ENCODE data around the gene DCST1.

Gene DCST1

DNA sequence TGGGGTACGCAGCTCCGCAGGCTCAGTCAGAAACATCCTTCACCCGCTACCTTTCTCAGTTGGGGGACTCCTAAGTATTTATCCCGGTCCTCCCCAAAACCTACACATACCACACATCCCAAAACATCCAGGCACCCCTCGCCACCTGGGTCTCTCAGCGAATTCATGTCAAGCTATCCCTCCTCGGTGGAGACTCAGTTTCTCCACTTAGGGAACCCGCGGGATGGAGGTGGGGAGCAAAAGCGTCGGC, 32.3 kb upstream of the DCST1 start:
- peak overlapping the region; percentile 55 for H3K4me3 ChIP-seq (ENCODE audit: insufficient read depth, low read depth, low read length)
- H3K27ac ChIP-seq (ENCODE audit: insufficient read depth, low read depth, low read length, poor library complexity, severe bottlenecking): peak overlapping the region; percentile 80
- 1% methylated on average over 11 of the region's 11 CpGs for WGBS, 2 experiments
- H3K36me3 ChIP-seq (ENCODE audit: control insufficient read depth, insufficient read depth, low read length): no peaks in the 10 kb centered on the region
- peaks cover 10% of the 10 kb centered on the region for H3K4me1 ChIP-seq (ENCODE audit: control insufficient read depth, insufficient read depth, low read length)
- no peaks in the 10 kb centered on the region for H3K27me3 ChIP-seq (ENCODE audit: control insufficient read depth, insufficient read depth, low read length, poor library complexity, severe bottlenecking)
- no peaks in the 10 kb centered on the region for H3K9me3 ChIP-seq (ENCODE audit: control insufficient read depth, low read length)

DNA sequence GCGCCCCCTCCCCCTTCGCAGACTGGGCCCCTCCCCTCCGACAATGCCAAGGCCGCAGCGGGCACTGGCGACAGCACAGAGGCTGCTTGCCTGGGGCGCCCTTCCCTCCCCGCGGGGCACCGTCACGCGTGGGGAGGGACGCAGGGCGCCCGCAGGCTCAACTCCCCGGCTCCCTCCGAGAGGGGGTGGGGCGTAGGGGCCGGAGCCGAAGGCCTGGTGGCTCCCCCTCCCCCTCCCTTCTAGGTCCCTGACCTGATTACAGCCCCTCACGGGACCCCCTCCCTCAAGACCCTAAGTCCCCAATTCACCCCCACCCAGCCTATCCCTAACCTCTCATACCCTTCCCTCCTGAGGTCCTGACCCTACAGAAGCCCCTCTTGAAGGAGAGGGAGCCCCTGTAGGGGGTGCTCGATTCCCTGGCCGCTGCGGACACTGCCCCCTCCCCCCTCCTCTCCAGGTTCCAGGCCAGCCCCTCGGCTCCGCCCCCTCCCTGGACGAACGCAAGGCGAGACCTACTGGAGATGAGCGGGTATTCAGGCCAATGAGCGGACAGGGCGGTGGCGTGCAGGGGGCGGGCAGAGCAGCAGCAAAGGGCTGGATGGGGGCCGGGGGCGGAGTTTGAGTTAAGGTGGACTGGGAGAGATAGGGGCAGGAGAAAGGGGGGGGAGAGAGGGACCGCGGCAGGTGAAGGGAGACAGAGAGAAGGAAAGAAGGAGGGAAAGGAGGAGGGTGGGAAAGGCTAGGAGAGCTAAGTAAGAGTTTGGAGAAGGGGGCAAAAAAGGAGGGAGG, 31.8 kb upstream of the DCST1 start:
- Histone ChIP-seq H3K4me1 (ENCODE audit: control insufficient read depth, insufficient read depth, low read length) (peaks cover 10% of the 10 kb centered on the region), H3K27me3 (ENCODE audit: control insufficient read depth, insufficient read depth, low read length, poor library complexity, severe bottlenecking) (no peaks in the 10 kb centered on the region), H3K4me3 (ENCODE audit: insufficient read depth, low read depth, low read length) (peak overlapping the region; percentile 55), H3K9me3 (ENCODE audit: control insufficient read depth, low read length) (no peaks in the 10 kb centered on the region), H3K36me3 (ENCODE audit: control insufficient read depth, insufficient read depth, low read length) (no peaks in the 10 kb centered on the region), H3K27ac (ENCODE audit: insufficient read depth, low read depth, low read length, poor library complexity, severe bottlenecking) (peak overlapping the region; percentile 80)
- WGBS, 2 experiments: 0% methylated on average over 38 of the region's 38 CpGs

DNA sequence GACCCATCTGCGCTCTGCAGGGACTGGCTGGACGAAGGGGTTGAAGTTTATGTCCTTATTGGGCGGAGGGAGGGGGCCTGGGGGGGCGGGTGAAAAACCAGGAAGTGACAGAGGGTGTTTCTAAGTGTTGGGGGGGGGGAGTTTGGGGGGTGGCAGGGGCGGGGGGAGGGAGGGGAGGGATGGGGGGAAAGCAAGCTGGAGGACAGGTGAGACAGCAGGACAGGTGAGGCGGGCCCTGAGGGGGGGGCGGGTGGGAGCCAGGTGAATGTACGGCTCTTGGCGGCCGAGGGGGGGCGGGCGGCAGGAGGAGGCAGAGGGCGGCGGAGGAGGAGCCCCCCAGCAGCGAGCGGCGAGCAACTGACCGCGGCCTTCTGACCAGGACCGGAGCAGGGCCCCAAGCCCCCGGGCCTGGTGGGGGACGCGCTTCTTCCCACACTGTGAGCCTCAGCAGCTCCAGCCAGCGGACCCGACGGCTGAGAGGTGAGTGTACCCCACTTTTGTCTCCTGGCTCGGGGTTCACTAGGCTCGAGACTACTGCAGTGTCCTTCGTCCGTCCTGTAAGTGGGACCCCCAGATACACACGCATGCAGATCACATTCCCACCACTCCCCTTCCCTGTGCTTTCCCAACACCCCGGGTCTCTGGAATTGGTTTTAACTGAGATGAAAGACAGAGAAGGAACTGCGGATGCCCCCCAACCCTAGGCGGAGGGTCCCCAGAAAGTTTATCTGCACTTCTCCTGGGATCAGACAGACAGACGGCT, 31.0 kb upstream of the DCST1 start, which contains the start of gene ZBTB7B:
Gene ZBTB7B (plus strand): TSS at position 339 of the 763 bp plus-strand sequence. CDS start 11,859 bp downstream, outside the sequence.
- Histone ChIP-seq H3K27me3 (ENCODE audit: control insufficient read depth, insufficient read depth, low read length, poor library complexity, severe bottlenecking) (no peaks in the 10 kb centered on the region), H3K4me1 (ENCODE audit: control insufficient read depth, insufficient read depth, low read length) (peaks cover 10% of the 10 kb centered on the region), H3K4me3 (ENCODE audit: insufficient read depth, low read depth, low read length) (peak within 1 kb of the TSS; percentile 57), H3K36me3 (ENCODE audit: control insufficient read depth, insufficient read depth, low read length) (no peaks in the 10 kb centered on the region), H3K9me3 (ENCODE audit: control insufficient read depth, low read length) (no peaks in the 10 kb centered on the region), H3K27ac (ENCODE audit: insufficient read depth, low read depth, low read length, poor library complexity, severe bottlenecking) (peak within 1 kb of the TSS; percentile 80)
- 1% methylated on average over 31 of the region's 35 CpGs for WGBS, 2 experiments

DNA sequence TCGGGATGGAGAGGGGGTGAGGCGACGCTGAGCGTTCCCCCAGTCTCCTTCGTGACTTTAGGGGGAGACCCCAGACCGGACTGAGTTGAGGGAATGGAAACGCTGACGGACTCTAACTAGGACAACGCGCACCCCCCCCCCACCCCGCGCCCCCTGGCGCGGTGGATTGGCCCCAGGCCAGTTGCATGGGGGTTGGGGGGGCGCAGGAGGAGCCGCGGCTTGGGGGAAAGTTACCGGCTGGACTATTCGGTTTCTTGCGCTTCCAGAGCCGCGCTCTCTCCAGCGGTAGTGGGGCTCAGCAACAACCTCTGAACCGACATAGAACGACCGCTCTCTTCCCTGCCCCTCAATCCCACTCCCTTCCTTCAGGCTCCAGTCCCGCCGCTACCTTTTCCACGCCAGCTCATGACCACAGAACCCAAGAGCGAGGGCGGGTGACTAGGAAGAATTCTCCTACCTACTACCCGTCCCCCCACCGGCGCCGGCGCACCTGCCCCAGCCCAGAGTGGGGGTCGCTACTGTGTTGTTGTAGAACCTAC, 30.3 kb upstream of the DCST1 start:
- no peaks in the 10 kb centered on the region for H3K9me3 ChIP-seq (ENCODE audit: control insufficient read depth, low read length)
- H3K27me3 ChIP-seq (ENCODE audit: control insufficient read depth, insufficient read depth, low read length, poor library complexity, severe bottlenecking): no peaks in the 10 kb centered on the region
- WGBS, 2 experiments: 0% methylated on average over 37 of the region's 37 CpGs
- H3K4me3 ChIP-seq (ENCODE audit: insufficient read depth, low read depth, low read length): peak overlapping the region; percentile 57
- peaks cover 14% of the 10 kb centered on the region for H3K4me1 ChIP-seq (ENCODE audit: control insufficient read depth, insufficient read depth, low read length)
- H3K36me3 ChIP-seq (ENCODE audit: control insufficient read depth, insufficient read depth, low read length): no peaks in the 10 kb centered on the region
- H3K27ac ChIP-seq (ENCODE audit: insufficient read depth, low read depth, low read length, poor library complexity, severe bottlenecking): no peak overlapping the region

DNA sequence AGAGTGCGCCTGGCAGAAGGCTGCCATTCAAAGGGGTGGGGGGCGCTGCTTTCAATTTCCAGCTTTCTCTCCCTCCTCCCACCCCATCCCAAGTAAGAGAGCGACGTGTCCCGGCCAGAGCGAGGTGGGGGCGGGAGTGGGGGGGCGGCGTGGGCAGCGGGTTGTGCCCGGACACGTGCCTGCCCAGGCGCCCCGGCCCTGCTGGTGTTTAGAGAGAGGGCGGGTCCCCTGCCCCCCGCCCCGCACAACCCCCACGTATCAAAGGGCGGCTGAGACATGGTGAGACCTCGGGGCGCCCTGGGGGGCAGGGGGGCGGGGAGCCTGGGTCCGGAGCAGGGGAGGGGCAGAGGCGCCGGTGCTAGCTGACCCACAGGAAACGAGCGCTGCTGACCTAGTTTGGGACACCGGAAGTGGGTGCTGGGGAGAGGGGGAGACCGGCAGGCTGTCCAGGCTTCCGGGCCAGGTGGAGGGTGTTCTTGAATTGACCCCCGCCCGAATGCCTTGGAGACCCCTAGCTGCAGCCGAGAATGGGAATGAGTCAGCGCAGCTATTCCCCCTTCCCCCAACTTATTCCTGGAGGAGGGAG, 29.8 kb upstream of the DCST1 start:
- peaks cover 20% of the 10 kb centered on the region for H3K4me1 ChIP-seq (ENCODE audit: control insufficient read depth, insufficient read depth, low read length)
- H3K4me3 ChIP-seq (ENCODE audit: insufficient read depth, low read depth, low read length): peak overlapping the region; percentile 57
- WGBS, 2 experiments: 1% methylated on average over 34 of the region's 34 CpGs
- no peaks in the 10 kb centered on the region for H3K27me3 ChIP-seq (ENCODE audit: control insufficient read depth, insufficient read depth, low read length, poor library complexity, severe bottlenecking)
- H3K36me3 ChIP-seq (ENCODE audit: control insufficient read depth, insufficient read depth, low read length): no peaks in the 10 kb centered on the region
- no peaks in the 10 kb centered on the region for H3K9me3 ChIP-seq (ENCODE audit: control insufficient read depth, low read length)
- H3K27ac ChIP-seq (ENCODE audit: insufficient read depth, low read depth, low read length, poor library complexity, severe bottlenecking): no peak overlapping the region

DNA sequence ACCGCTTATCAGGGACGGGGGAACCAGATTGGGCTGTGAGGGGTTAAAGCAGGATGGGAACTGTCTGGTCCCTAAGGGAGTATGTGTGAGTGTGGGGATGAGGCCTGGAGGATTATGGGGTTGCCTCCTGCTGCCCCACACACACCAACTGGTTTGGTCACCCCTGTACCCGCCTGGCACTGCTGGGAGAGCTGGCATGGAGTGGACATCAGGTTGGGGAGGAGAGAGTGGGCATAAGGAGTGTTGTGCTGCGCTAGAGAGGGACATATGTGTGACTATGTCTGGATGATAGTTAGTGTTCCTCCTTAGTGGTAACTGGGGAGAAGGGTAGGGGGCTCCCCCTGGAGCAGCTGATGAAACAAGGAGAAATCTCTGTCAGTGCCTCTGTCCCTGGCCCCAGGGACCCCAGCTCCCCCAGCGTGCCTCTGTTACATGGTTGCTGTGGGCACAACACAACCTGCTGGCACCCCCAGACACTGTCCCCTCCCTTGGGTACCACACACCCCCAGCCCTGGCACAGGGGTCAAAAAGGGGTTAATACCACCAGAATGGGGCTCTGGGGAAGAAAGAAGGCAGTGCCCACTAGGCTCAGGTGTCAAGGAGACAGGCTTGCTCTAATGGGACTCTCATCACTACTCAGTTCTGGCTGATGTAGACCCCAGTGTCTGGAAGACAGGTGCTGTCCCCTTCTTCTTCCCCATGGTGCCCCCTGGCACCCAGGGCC, 29.1 kb upstream of the DCST1 start:
- H3K4me3 ChIP-seq (ENCODE audit: insufficient read depth, low read depth, low read length): peak overlapping the region; percentile 57
- 51 to 53% methylated on average over 4 to 5 of the region's 5 CpGs for WGBS, 2 experiments
- no peaks in the 10 kb centered on the region for H3K27me3 ChIP-seq (ENCODE audit: control insufficient read depth, insufficient read depth, low read length, poor library complexity, severe bottlenecking)
- H3K4me1 ChIP-seq (ENCODE audit: control insufficient read depth, insufficient read depth, low read length): peaks cover 25% of the 10 kb centered on the region
- peak overlapping the region; percentile 8 for H3K27ac ChIP-seq (ENCODE audit: insufficient read depth, low read depth, low read length, poor library complexity, severe bottlenecking)
- H3K9me3 ChIP-seq (ENCODE audit: control insufficient read depth, low read length): no peaks in the 10 kb centered on the region
- no peaks in the 10 kb centered on the region for H3K36me3 ChIP-seq (ENCODE audit: control insufficient read depth, insufficient read depth, low read length)

DNA sequence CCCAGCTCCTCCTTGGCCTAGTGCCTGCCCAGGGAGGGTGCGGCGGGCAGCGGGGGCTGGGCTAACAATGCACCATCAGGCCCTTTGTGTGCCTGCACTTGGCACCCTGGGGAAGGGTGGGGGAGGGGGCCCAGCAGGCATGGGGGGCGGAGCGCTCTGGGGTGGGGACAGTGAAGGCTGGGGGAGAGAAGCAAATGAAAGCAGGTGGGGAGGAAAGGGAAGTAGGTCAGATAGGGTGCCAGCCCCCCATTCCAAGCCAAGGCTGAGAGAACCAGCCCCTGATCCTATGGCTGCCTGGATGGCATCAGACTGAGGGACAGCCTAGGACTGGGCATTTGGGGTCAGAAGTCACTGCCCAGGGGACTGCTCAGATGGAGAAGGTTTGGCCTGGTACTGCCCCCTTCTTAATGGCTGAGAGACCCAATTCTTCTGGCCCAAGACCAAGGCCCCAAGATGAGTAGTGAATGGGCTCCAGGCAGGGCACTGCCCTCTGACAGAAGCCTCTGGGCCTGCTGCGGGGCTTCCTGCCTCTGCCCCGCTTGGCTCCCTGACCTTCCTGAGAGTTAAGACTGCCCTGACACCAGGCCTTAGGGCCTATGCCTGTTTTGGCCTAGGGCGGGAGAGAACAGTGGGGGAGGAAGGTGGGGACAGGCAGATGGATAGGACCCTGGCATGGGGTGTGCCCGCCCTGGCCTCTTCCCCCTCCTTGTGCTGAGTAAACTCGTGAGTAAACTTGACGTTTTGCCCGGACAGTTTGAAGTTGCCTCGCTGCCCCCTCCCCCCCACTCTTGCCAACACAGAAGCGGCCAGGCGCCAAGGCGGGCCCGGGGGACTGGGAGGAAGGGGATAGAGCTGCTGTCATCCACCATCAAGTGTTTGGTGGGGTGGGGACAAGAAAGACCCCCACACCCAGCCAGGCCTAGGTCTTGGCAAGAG, 28.3 kb upstream of the DCST1 start:
- Histone ChIP-seq H3K36me3 (ENCODE audit: control insufficient read depth, insufficient read depth, low read length) (no peaks in the 10 kb centered on the region), H3K4me1 (ENCODE audit: control insufficient read depth, insufficient read depth, low read length) (peaks cover 26% of the 10 kb centered on the region), H3K27me3 (ENCODE audit: control insufficient read depth, insufficient read depth, low read length, poor library complexity, severe bottlenecking) (no peaks in the 10 kb centered on the region), H3K27ac (ENCODE audit: insufficient read depth, low read depth, low read length, poor library complexity, severe bottlenecking) (no peak overlapping the region), H3K4me3 (ENCODE audit: insufficient read depth, low read depth, low read length) (no peak overlapping the region), H3K9me3 (ENCODE audit: control insufficient read depth, low read length) (no peaks in the 10 kb centered on the region)
- WGBS, 2 experiments: 82 to 84% methylated on average over 17 of the region's 17 CpGs

DNA sequence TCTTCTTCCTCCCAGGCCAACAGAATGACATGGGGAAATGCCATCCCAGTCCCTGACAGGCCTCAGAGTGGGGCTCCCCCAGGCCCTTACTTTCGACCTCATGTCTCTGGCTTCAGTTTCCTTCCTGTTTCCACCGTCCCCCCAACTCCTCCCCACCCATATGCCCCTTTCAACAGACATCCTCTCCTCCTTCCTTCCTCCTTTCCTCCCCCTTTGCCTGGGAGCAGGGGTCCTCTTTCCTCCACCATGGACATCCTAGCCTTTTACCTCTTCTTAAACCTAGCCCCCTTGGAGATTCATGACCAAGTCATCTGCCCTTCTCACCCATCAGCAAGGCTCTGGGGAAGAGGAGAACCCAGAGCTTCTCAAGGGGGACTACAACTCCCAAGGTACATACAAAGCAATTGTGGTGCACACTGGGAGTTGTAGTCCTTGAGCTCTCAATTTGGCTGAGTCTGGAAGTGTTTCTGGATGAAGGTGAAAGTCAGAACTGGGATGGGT, 27.0 kb upstream of the DCST1 start:
- Histone ChIP-seq H3K9me3 (ENCODE audit: control insufficient read depth, low read length) (no peaks in the 10 kb centered on the region), H3K4me1 (ENCODE audit: control insufficient read depth, insufficient read depth, low read length) (peaks cover 39% of the 10 kb centered on the region), H3K4me3 (ENCODE audit: insufficient read depth, low read depth, low read length) (no peak overlapping the region), H3K36me3 (ENCODE audit: control insufficient read depth, insufficient read depth, low read length) (no peaks in the 10 kb centered on the region), H3K27ac (ENCODE audit: insufficient read depth, low read depth, low read length, poor library complexity, severe bottlenecking) (no peak overlapping the region), H3K27me3 (ENCODE audit: control insufficient read depth, insufficient read depth, low read length, poor library complexity, severe bottlenecking) (no peaks in the 10 kb centered on the region)
- WGBS, 2 experiments: 86 to 97% methylated on average over 2 of the region's 2 CpGs

DNA sequence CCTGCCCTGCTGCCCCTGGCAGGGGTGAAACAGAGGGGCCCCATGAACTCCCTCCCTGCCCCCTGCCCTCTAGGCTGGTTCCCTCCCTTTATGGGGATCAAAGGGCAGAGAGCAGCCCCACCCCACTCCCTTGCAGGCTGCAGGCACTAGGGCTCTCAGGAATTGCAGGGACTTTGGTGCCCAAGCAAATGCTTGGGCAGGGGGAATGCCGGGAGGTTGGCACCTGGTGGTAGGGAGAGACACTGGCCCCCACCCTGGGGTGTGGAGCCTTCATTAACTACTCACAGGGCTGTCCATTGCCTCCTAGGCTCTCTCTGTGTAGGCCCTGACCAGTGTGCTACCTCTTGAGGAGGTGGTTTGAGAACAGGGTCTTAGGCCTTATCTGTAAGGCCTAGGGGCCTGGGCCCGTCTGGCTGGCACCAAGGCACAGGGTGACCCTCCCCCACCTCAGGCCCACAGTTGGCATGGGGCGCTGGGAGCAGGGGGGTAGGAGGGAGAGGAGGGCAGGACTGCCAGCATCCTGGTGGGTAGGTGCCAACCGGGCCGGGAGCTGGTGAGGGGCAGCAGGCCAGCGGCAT, 26.3 kb upstream of the DCST1 start:
- no peaks in the 10 kb centered on the region for H3K36me3 ChIP-seq (ENCODE audit: control insufficient read depth, insufficient read depth, low read length)
- H3K27ac ChIP-seq (ENCODE audit: insufficient read depth, low read depth, low read length, poor library complexity, severe bottlenecking): no peak overlapping the region
- no peak overlapping the region for H3K4me3 ChIP-seq (ENCODE audit: insufficient read depth, low read depth, low read length)
- no peaks in the 10 kb centered on the region for H3K27me3 ChIP-seq (ENCODE audit: control insufficient read depth, insufficient read depth, low read length, poor library complexity, severe bottlenecking)
- peaks cover 43% of the 10 kb centered on the region for H3K4me1 ChIP-seq (ENCODE audit: control insufficient read depth, insufficient read depth, low read length)
- 92 to 93% methylated on average over 6 of the region's 6 CpGs for WGBS, 2 experiments
- H3K9me3 ChIP-seq (ENCODE audit: control insufficient read depth, low read length): no peaks in the 10 kb centered on the region

All from ectodermal cell (in vitro differentiated cells).